ENCODE measurements around the gene VSIG2. TPM values are rescaled to one million over a fixed set of nuclear protein-coding genes. Genes with fewer than 3 reads are reported as not detected.

VSIG2 gene
- total RNA-seq, 6 donors from 2014 or later, result 32.5 to 55.3 (median 40.2) TPM

- 9 to 14% methylated on average over 28 to 53 of the region's 53 CpGs for WGBS, 2 donors
- Histone ChIP-seq H3K36me3 (peaks cover 0 to 40% (median 7%) of the 10 kb centered on the region in 4 donors), H3K27me3 (peaks cover 0 to 9% (median 5%) of the 10 kb centered on the region in 4 donors), H3K4me1 (peaks cover 34 to 86% (median 72%) of the 10 kb centered on the region in 4 donors), H3K27ac (peak overlapping the region; percentile 91 to 97 (median 95)), H3K4me3 (peak overlapping the region; percentile 34 to 80 (median 64)), H3K9me3 (no peaks in the 10 kb centered on the region)
- peak; percentile 79 to 85 for ATAC-seq (ENCODE audit: low FRiP score in 2 of 2)
- peak; percentile 92 to 94 for DNase-seq
- TF ChIP-seq POLR2AphosphoS5 (IDR thresholded peaks at IDR 0.05), result peak in 1 of 2 donors; percentile 41
- no peak for TF ChIP-seq POLR2A (IDR thresholded peaks at IDR 0.05)
- TF ChIP-seq CTCF (IDR thresholded peaks at IDR 0.05), result peak; percentile 84 to 90 (median 86)
- no peak for TF ChIP-seq EP300 (IDR thresholded peaks at IDR 0.05)
Observed at GRCh38 chr11:124758355-124759265, 6.6 kb upstream of the VSIG2 start.

DNA sequence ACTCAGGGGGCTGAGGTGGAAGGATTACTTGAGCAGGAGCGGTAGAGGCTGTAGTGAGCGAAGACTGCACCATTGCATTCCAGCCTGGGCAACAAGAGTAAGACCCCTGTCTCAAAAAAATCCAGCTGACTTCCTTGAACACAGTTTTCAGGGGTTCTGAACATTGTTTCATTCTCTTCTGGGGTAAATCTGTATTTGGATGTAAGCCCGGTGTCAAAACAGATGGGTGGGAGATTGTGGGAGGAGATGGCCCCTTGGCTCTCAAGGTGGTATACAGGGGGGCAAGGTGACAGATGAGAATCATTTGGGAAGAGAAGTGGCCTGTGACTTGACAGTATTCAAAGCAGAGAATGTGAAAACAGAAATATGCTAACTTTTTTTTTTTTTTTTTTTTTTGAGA is 5.3 kb upstream of the VSIG2 start:
- ATAC-seq (ENCODE audit: low FRiP score in 2 of 2) (no peak), DNase-seq (no peak)
- no peak overlapping the region for H3K4me3 ChIP-seq
- peaks cover 43 to 85% (median 73%) of the 10 kb centered on the region in 4 donors for H3K4me1 ChIP-seq
- H3K36me3 ChIP-seq, result peaks cover 0 to 52% (median 8%) of the 10 kb centered on the region in 4 donors
- no peaks in the 10 kb centered on the region for H3K9me3 ChIP-seq
- TF ChIP-seq POLR2A (IDR thresholded peaks at IDR 0.05) (no peak), EP300 (IDR thresholded peaks at IDR 0.05) (no peak), CTCF (IDR thresholded peaks at IDR 0.05) (no peak), POLR2AphosphoS5 (IDR thresholded peaks at IDR 0.05) (no peak)
- 62 to 89% methylated on average over 3 of the region's 3 CpGs for WGBS, 2 donors
- peak overlapping the region in 2 of 4 donors; percentile 8 to 93 for H3K27ac ChIP-seq
- H3K27me3 ChIP-seq, result peaks cover 0 to 9% (median 5%) of the 10 kb centered on the region in 4 donors

DNA sequence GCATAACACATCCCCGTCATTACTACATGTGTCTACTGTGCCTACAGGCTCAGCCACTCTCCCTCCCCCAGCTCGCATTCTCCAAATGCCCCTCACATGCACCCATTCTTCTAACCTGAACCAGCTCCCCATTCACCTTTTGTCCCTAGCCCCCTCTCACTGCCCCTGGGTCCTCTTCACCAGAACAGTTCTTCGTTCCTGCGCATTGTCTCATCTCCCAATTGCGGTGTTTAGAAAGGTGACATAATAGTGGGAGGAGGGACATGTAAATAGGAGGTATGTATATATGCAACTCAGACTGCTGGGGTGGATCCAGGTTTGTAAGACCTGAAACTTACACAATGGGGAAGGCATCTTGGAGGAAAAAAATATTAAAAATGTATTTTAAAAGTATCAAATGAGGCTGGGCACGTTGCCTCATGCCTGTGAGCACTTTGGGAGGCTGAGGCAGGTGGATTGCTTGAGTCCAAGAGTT is 4.7 kb upstream of the VSIG2 start:
- 70 to 72% methylated on average over 6 of the region's 6 CpGs for WGBS, 2 donors
- Histone ChIP-seq H3K27me3 (peaks cover 0 to 6% (median 3%) of the 10 kb centered on the region in 4 donors), H3K4me1 (peaks cover 44 to 83% (median 73%) of the 10 kb centered on the region in 4 donors)

GRCh38 chr11:124756033-124756752 is 4.1 kb upstream of the VSIG2 start:
- H3K4me3 ChIP-seq, result no peak overlapping the region
- DNase-seq, result no peak
- no peaks in the 10 kb centered on the region for H3K9me3 ChIP-seq
- WGBS, 2 donors, result 70 to 73% methylated on average over 9 of the region's 9 CpGs
- TF ChIP-seq POLR2AphosphoS5 (IDR thresholded peaks at IDR 0.05) (no peak), EP300 (IDR thresholded peaks at IDR 0.05) (no peak), POLR2A (IDR thresholded peaks at IDR 0.05) (no peak), CTCF (IDR thresholded peaks at IDR 0.05) (no peak)
- peaks cover 47 to 86% (median 72%) of the 10 kb centered on the region in 4 donors for H3K4me1 ChIP-seq
- peaks cover 0 to 62% (median 10%) of the 10 kb centered on the region in 4 donors for H3K36me3 ChIP-seq
- peaks cover 0 to 6% (median 3%) of the 10 kb centered on the region in 4 donors for H3K27me3 ChIP-seq
- H3K27ac ChIP-seq, result peak overlapping the region in 3 of 4 donors; percentile 8 to 38 (median 35)
- no peak for ATAC-seq (ENCODE audit: low FRiP score in 2 of 2)

More for the DNA sequence above, 4.7 kb upstream of the VSIG2 start:
- ATAC-seq (ENCODE audit: low FRiP score in 2 of 2) (no peak), DNase-seq (no peak)
- Histone ChIP-seq H3K36me3 (peaks cover 0 to 57% (median 9%) of the 10 kb centered on the region in 4 donors), H3K27ac (peak overlapping the region in 2 of 4 donors; percentile 8 to 93), H3K4me3 (no peak overlapping the region), H3K9me3 (no peaks in the 10 kb centered on the region)
- no peak for TF ChIP-seq CTCF (IDR thresholded peaks at IDR 0.05)

All from upper lobe of left lung (tissue), 6 donors.